Cardiac muscle cell (in vitro differentiated cells and primary cell): ENCODE measurements around the gene CTDNEP1. TPM values are rescaled to one million over a fixed set of nuclear protein-coding genes. Genes with fewer than 3 reads are reported as not detected.
"Not testable (repeated sequence)": the region's sequence is repeated elsewhere in the genome, so short reads cannot be mapped to it uniquely, and the experiment has no call there.

Experiments
- DNase-seq, 2 donors: peaks; one replicate each; pipeline versions ENCODE4 v3.0.0 to v3.0.0-alpha.2; 2010 to 2017; ENCODE audit warnings: low read depth in 1 of 2, low spot score in 1 of 2
- H3K27ac ChIP-seq: fragments of 200-600 bp; sonication (generic); 2 replicates; pipeline ENCODE4 v1.5.1; 2016
- H3K27me3 ChIP-seq: fragments of 200-600 bp; sonication (generic); 2 replicates; pipeline ENCODE4 v1.6.0; 2016; ENCODE audit warnings: control low read depth
- H3K36me3 ChIP-seq: fragments of 200-600 bp; sonication (generic); 2 replicates; pipeline ENCODE4 v1.5.1; 2016; ENCODE audit warnings: control low read depth
- H3K4me1 ChIP-seq: fragments of 200-600 bp; sonication (generic); 2 replicates; pipeline ENCODE4 v1.8.1; 2017; ENCODE audit warnings: low read depth, mild to moderate bottlenecking, mixed run types
- H3K4me3 ChIP-seq: fragments of 200-600 bp; sonication (generic); 2 replicates; pipeline ENCODE4 v1.5.1; 2016; ENCODE audit warnings: mild to moderate bottlenecking
- H3K9me3 ChIP-seq: fragments of 200-600 bp; sonication (generic); 2 replicates; pipeline ENCODE4 v1.5.1; 2017; ENCODE audit warnings: low read depth, mild to moderate bottlenecking, control low read depth
- CTCF ChIP-seq: IDR thresholded peaks from 2 replicates; pipeline ENCODE4 v1.5.1; 2012; ENCODE audit warnings: low read depth, mild to moderate bottlenecking, low read length
- polyA plus RNA-seq: library from polyadenylated mRNA; unstranded; fragments of >200 nt; fragmentation: Nextera tagmentation; extraction: Ambion mirVana; gene quantifications from 2 replicates; pipeline ENCODE4 v1.2.1, GENCODE V29; 2016
- total RNA-seq: library from RNA; depleted of rRNA; stranded (reverse); fragments of >200 nt; gene quantifications from 2 replicates; pipeline ENCODE4 v1.2.3, GENCODE V29; 2016

CTDNEP1 gene
- total and polyA plus RNA-seq, 2 experiments from 2014 or later, result 78.3 to 98.6 TPM

DNA sequence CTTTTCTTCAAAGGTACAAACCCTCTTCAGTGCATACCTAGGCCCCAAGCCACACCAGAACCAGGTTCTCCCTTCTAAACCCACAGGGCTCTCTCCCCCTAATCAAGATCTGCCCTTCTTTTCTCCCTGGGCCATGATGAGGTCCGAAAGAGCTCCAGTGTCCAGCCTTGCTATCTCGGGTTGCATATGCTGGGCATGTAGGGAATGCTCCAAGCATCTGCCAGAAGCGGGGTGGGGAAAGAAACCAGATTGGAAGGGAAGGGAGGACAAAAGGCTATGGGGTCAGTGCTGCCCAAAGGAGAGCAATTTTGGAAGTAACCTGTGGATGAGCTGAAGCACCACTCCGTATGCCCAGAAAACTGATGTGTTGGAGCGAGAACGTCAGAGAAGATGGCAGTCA, 2.3 kb downstream of the CTDNEP1 start:
- Histone ChIP-seq H3K27ac (peak overlapping the region; percentile 70), H3K4me3 (no peak overlapping the region)
- no peak for TF ChIP-seq CTCF

DNA sequence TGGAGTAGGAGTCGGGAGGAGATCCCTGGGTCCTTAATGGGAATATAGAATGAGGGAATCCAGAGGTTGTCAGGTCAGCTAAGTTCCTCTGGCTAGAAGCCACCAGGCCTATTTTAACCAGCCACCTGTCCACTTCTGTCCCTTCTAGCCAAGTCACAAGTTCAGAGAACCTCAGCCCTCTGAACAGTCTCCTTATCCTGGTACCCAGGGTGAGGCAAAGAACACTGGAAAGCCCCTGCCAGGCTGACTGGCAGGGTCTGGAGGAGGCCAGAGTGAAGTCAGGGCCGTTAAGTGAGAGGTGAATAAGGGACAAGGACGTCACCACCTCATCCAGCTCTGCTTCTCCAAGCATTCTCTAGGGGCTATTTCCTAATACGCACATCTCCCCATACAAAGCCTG, 2.7 kb downstream of the CTDNEP1 start:
- peak overlapping the region; percentile 70 for H3K27ac ChIP-seq
- H3K4me3 ChIP-seq, result no peak overlapping the region
- peaks cover 19% of the 10 kb centered on the region for H3K4me1 ChIP-seq
- H3K36me3 ChIP-seq, result peaks cover 17% of the 10 kb centered on the region
- H3K9me3 ChIP-seq, result no peaks in the 10 kb centered on the region
- no peak for DNase-seq
- no peak for TF ChIP-seq CTCF
- no peaks in the 10 kb centered on the region for H3K27me3 ChIP-seq

More for the DNA sequence above, 2.3 kb downstream of the CTDNEP1 start:
- Histone ChIP-seq H3K36me3 (peaks cover 17% of the 10 kb centered on the region), H3K27me3 (no peaks in the 10 kb centered on the region), H3K9me3 (no peaks in the 10 kb centered on the region), H3K4me1 (peaks cover 19% of the 10 kb centered on the region)
- DNase-seq, result no peak

DNA sequence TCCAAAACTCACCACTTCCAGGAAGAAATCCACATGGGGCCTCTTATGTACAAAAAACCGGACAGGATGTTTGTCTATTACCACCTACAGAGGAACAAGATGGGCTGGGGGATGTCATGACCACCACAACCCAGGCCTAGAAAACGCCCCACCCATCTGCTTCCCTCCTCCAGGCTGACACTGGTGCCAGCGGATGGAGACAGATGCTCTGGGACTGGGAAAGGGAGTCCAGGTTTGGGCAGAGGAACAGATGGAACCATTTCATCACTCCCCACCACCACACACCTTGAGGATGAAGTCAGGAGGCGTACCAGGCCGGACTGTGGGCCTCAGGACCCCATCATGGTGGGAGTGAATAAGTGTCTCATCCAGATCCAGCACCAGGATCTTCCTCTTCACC, 4.8 kb downstream of the CTDNEP1 start:
- Histone ChIP-seq H3K4me3 (no peak overlapping the region), H3K36me3 (peaks cover 17% of the 10 kb centered on the region), H3K27ac (no peak overlapping the region), H3K9me3 (no peaks in the 10 kb centered on the region), H3K4me1 (peaks cover 21% of the 10 kb centered on the region), H3K27me3 (no peaks in the 10 kb centered on the region)
- no peak for TF ChIP-seq CTCF
- DNase-seq, result no peak

DNA sequence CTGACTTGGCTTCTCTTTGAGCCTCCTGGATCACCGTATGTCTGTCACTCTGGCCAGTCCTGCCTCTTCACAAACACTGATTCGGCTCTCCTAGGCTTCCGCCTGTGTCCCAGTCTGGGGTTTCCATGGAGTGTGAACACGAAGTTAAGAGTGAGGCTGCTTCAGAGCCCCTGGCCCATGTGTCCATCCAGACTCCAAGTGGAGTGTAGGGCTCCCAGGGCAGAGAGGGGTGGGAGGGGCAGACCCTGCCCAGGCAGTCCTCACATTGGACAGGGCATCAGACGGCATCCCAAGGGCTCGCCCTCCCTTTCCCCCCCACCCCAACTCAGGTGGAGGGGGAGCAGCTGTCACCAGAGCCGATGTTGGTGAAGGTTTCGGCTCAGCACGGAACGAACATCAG, 7.7 kb downstream of the CTDNEP1 start:
- Histone ChIP-seq H3K4me1 (peaks cover 22% of the 10 kb centered on the region), H3K27ac (peak overlapping the region; percentile 98), H3K36me3 (peaks cover 17% of the 10 kb centered on the region)
- not testable (repeated sequence) for DNase-seq, H3K27me3 ChIP-seq, H3K9me3 ChIP-seq, H3K4me3 ChIP-seq

DNA sequence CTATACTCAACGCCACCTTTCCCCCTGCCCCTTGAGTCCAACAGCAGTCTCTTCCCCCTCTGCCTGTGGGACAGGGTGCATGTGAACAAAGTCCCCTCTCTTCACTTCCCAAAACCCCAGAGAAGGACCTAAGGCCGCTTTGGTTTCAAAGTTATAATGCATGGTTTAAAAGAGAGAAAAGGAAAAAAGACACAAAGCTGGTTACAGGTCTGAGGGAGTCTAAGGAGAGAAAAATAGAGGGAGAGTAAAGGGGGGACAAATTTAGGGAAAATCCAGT, 8.1 kb downstream of the CTDNEP1 start:
- H3K27me3 ChIP-seq, result no peaks in the 10 kb centered on the region
- DNase-seq, result no peak
- H3K4me1 ChIP-seq, result peaks cover 18% of the 10 kb centered on the region
- no peak for TF ChIP-seq CTCF
- H3K27ac ChIP-seq, result peak overlapping the region; percentile 98
- H3K9me3 ChIP-seq, result no peaks in the 10 kb centered on the region
- H3K36me3 ChIP-seq, result peaks cover 17% of the 10 kb centered on the region
- peak overlapping the region; percentile 72 for H3K4me3 ChIP-seq

- H3K36me3 ChIP-seq, result peaks cover 17% of the 10 kb centered on the region
- peaks cover 18% of the 10 kb centered on the region for H3K4me1 ChIP-seq
- no peaks in the 10 kb centered on the region for H3K9me3 ChIP-seq
- H3K27me3 ChIP-seq, result no peaks in the 10 kb centered on the region
- TF ChIP-seq CTCF, result no peak
- peak overlapping the region; percentile 98 for H3K27ac ChIP-seq
- DNase-seq, result peak; percentile 98
- peak overlapping the region; percentile 72 for H3K4me3 ChIP-seq
These were observed 8.6 kb downstream of the CTDNEP1 start for GRCh38 chr17:7242717-7243452.
